ENCODE data around the gene SLC49A3. TPM values are rescaled to one million over a fixed set of nuclear protein-coding genes. Genes with fewer than 3 reads are reported as not detected.
"Not testable (repeated sequence)": the region's sequence is repeated elsewhere in the genome, so short reads cannot be mapped to it uniquely, and the experiment has no call there.

The SLC49A3 gene
- total RNA-seq, 1 experiment from 2014 or later: 0.47 TPM

DNA sequence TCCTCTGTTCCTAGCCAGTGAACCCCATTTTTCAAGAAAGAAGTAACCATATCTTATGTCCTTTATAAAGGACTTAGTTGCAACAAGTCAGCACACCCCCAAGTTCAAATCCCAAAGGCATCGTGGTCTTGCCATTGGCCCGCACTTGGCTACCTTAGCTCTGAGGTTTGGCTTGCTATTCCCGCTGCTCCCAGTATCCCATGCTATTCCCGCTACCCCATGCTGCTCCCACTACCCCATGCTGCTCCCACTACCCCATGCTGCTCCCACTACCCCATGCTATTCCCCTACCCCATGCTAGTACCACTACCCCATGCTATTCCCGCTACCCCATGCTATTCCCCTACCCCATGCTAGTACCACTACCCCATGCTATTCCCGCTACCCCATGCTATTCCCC lies 20.7 kb downstream of the SLC49A3 start:
- peaks cover 22% of the 10 kb centered on the region for H3K36me3 ChIP-seq (ENCODE audit: insufficient read depth, low read length, poor library complexity, severe bottlenecking)
- DNase-seq (ENCODE audit: low spot score); BruUV-seq (replicated peaks); H3K27me3 ChIP-seq (replicated peaks; ENCODE audit: insufficient read depth, low read depth, low read length, poor library complexity); CTCF ChIA-PET; POLR2A ChIA-PET (ENCODE audit: low non-redundant PET); H3K27ac ChIP-seq (ENCODE audit: low read depth, low read length, poor library complexity, severe bottlenecking); intact Hi-C loops (cut with micrococcal nuclease; ENCODE audit: unreplicated experiment); H3K4me3 ChIP-seq (ENCODE audit: low read depth, low read length, poor library complexity, severe bottlenecking); H3K9me3 ChIP-seq (ENCODE audit: low read depth, low read length, poor library complexity, severe bottlenecking): not testable (repeated sequence)
- H3K4me1 ChIP-seq (ENCODE audit: insufficient read depth, low read length, poor library complexity, severe bottlenecking): peaks cover 10% of the 10 kb centered on the region

DNA sequence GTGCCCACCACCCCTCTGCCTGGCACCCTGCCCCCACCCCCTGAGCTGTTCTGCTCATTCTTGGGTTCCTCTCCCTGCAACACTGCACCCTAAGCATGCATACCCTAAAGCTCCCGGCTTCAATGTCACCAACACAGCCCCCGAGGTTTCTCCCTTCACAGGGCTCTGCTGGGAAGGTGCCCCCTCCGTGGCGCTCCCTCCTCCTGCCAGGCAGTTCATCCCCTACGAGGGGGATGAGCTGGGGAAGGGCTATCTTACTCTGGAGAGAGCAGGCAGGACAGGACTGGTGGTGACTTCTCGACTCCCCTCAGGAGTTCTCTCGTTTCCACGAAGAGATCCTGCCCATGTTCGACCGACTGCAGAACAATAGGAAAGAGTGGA lies 21.4 kb downstream of the SLC49A3 start:
- no peak for DNase-seq (ENCODE audit: low spot score)
- intact Hi-C loops (cut with micrococcal nuclease; ENCODE audit: unreplicated experiment): no loop called here
- ChIA-PET POLR2A (ENCODE audit: low non-redundant PET) (no interaction called here), CTCF (interaction anchor here (0.5 kb wide), 1 partner anchor 350 kb away, joined by 12 read pairs; no protein-coding TSS in a partner anchor)
- Histone ChIP-seq H3K4me1 (ENCODE audit: insufficient read depth, low read length, poor library complexity, severe bottlenecking) (peaks cover 4% of the 10 kb centered on the region), H3K36me3 (ENCODE audit: insufficient read depth, low read length, poor library complexity, severe bottlenecking) (peaks cover 20% of the 10 kb centered on the region), H3K27ac (ENCODE audit: low read depth, low read length, poor library complexity, severe bottlenecking) (no peak overlapping the region), H3K27me3 (replicated peaks; ENCODE audit: insufficient read depth, low read depth, low read length, poor library complexity) (no peaks in the 10 kb centered on the region), H3K4me3 (ENCODE audit: low read depth, low read length, poor library complexity, severe bottlenecking) (no peak overlapping the region), H3K9me3 (ENCODE audit: low read depth, low read length, poor library complexity, severe bottlenecking) (no peaks in the 10 kb centered on the region)
- BruUV-seq (replicated peaks): no TSS peak
- TF ChIP-seq, protein P1, sequence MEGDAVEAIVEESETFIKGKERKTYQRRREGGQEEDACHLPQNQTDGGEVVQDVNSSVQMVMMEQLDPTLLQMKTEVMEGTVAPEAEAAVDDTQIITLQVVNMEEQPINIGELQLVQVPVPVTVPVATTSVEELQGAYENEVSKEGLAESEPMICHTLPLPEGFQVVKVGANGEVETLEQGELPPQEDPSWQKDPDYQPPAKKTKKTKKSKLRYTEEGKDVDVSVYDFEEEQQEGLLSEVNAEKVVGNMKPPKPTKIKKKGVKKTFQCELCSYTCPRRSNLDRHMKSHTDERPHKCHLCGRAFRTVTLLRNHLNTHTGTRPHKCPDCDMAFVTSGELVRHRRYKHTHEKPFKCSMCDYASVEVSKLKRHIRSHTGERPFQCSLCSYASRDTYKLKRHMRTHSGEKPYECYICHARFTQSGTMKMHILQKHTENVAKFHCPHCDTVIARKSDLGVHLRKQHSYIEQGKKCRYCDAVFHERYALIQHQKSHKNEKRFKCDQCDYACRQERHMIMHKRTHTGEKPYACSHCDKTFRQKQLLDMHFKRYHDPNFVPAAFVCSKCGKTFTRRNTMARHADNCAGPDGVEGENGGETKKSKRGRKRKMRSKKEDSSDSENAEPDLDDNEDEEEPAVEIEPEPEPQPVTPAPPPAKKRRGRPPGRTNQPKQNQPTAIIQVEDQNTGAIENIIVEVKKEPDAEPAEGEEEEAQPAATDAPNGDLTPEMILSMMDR (conservative IDR thresholded peaks at IDR 0.05; ENCODE audit: low read depth, low read length): no peak

DNA sequence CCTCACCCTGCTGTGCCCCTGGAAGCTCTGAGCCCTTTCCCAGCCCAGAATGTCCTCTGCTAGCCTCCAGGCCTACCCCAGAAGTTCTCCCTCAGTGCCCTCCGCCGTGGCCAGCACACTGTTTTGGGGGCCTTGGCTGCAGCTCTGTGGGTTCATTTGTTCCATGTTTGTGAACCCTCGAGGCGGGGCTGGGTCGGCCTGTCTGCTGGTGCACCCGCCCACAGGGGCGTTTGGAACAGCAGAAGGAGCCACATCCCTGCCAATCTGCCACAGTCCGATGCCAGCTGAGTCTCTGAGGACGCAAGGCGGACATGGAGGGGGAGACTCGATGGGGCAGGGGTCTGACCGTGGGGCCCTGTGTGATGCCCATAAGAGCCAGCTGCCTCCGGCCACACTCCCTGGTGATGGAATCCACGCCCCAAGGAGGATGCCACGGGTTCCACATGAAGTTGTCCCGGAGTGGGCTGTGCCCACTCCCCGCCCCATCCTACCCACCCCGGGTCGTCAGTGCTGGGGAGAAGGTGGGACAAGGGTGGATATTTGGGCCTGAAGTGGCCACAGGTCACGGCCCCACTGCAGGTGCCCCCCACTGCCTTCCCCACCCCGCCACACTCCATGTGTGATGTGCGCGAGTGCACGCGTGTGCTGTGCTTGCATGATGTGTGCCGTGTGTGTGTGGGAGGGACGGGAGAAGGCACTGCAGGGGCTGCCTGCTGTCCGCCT lies 22.0 kb downstream of the SLC49A3 start:
- Histone ChIP-seq H3K9me3 (ENCODE audit: low read depth, low read length, poor library complexity, severe bottlenecking) (no peaks in the 10 kb centered on the region), H3K4me3 (ENCODE audit: low read depth, low read length, poor library complexity, severe bottlenecking) (no peak overlapping the region), H3K27ac (ENCODE audit: low read depth, low read length, poor library complexity, severe bottlenecking) (no peak overlapping the region), H3K4me1 (ENCODE audit: insufficient read depth, low read length, poor library complexity, severe bottlenecking) (peaks cover 4% of the 10 kb centered on the region), H3K36me3 (ENCODE audit: insufficient read depth, low read length, poor library complexity, severe bottlenecking) (peaks cover 15% of the 10 kb centered on the region), H3K27me3 (replicated peaks; ENCODE audit: insufficient read depth, low read depth, low read length, poor library complexity) (no peaks in the 10 kb centered on the region)
- DNase-seq (ENCODE audit: low spot score): no peak
- ChIA-PET CTCF (interaction anchor here (0.5 to 0.6 kb wide), 2 partner anchors 106 to 349 kb away, joined by 4 to 12 read pairs; no protein-coding TSS in a partner anchor), POLR2A (ENCODE audit: low non-redundant PET) (no interaction called here)
- intact Hi-C loops (cut with micrococcal nuclease; ENCODE audit: unreplicated experiment): no loop called here
- BruUV-seq (replicated peaks): no TSS peak
- TF ChIP-seq, protein P1 (conservative IDR thresholded peaks at IDR 0.05; ENCODE audit: low read depth, low read length): no peak
- no peak for TF ChIP-seq EZH2 (IDR thresholded peaks at IDR 0.05; ENCODE audit: borderline replicate concordance, low read depth, low read length, poor library complexity, severe bottlenecking)

DNA sequence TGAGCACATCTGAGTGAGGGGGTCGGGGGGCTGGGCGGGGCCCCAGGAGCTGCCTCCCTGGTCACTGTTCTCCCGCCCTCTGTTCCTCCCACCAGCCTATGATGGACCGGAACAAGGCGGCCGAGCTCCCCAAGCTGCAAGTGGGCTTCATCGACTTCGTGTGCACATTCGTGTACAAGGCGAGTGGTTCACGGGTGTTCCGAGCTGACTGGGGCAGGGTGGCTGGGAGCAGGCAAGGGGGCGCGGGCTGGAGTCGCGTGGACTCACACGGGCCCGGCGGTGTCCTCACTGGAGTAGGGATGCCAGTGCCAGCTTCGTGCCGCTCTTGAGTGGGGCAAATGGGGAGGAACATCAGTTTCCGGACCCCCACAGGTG lies 22.5 kb downstream of the SLC49A3 start:
- ChIA-PET CTCF (interaction anchor here (0.6 kb wide), 1 partner anchor 105 kb away, joined by 4 read pairs; no protein-coding TSS in a partner anchor), POLR2A (ENCODE audit: low non-redundant PET) (no interaction called here)
- DNase-seq (ENCODE audit: low spot score): no peak
- H3K36me3 ChIP-seq (ENCODE audit: insufficient read depth, low read length, poor library complexity, severe bottlenecking): peaks cover 9% of the 10 kb centered on the region
- H3K4me1 ChIP-seq (ENCODE audit: insufficient read depth, low read length, poor library complexity, severe bottlenecking): peaks cover 4% of the 10 kb centered on the region
- no TSS peak for BruUV-seq (replicated peaks)
- H3K27me3 ChIP-seq (replicated peaks; ENCODE audit: insufficient read depth, low read depth, low read length, poor library complexity): no peaks in the 10 kb centered on the region
- no peak for TF ChIP-seq EZH2 (IDR thresholded peaks at IDR 0.05; ENCODE audit: borderline replicate concordance, low read depth, low read length, poor library complexity, severe bottlenecking)
- TF ChIP-seq, protein P1 (conservative IDR thresholded peaks at IDR 0.05; ENCODE audit: low read depth, low read length): no peak
- H3K27ac ChIP-seq (ENCODE audit: low read depth, low read length, poor library complexity, severe bottlenecking): no peak overlapping the region
- H3K4me3 ChIP-seq (ENCODE audit: low read depth, low read length, poor library complexity, severe bottlenecking): no peak overlapping the region
- no peaks in the 10 kb centered on the region for H3K9me3 ChIP-seq (ENCODE audit: low read depth, low read length, poor library complexity, severe bottlenecking)
- intact Hi-C loops (cut with micrococcal nuclease; ENCODE audit: unreplicated experiment): no loop called here

Data from A673 (cell line).